GM18909 (cell line): ENCODE data around the gene GNMT.
"Not testable (repeated sequence)": the region's sequence is repeated elsewhere in the genome, so short reads cannot be mapped to it uniquely, and the experiment has no call there.

Experiments
- ATAC-seq: cut with Tn5 transposase; IDR thresholded peaks from one replicate; pipeline ENCODE4 v1.9.1; 2021; ENCODE audit warnings: mild to moderate bottlenecking; ENCODE audit not compliant: unreplicated experiment, poor library complexity

GNMT gene

GRCh38 chr6:42971746-42972327 lies 11.3 kb downstream of the GNMT start:
- no peak for ATAC-seq

GRCh38 chr6:42973926-42974325 lies 13.4 kb downstream of the GNMT start:
- no peak for ATAC-seq

GRCh38 chr6:42974919-42975505 lies 14.5 kb downstream of the GNMT start:
- no peak for ATAC-seq

GRCh38 chr6:42978487-42978838 lies 17.9 kb downstream of the GNMT start:
- ATAC-seq: no peak

GRCh38 chr6:42978839-42979522 lies 18.4 kb downstream of the GNMT start, which contains the start of gene PEX6:
TSS of gene PEX6 (minus strand) at chr6:42979181. CDS start at chr6:42979150, 31 bp downstream.
- ATAC-seq: peak; percentile 80

- ATAC-seq: no peak
Measured at GRCh38 chr6:42979523-42980177, 19.1 kb downstream of the GNMT start.

GRCh38 chr6:42981836-42982235 lies 21.3 kb downstream of the GNMT start:
- ATAC-seq: no peak

GRCh38 chr6:42984001-42984923 lies 23.7 kb downstream of the GNMT start, which contains the start of gene PPP2R5D:
TSS of gene PPP2R5D (plus strand) at chr6:42984570. CDS start at chr6:42984678, 108 bp downstream.
- ATAC-seq: peak; percentile 93

GRCh38 chr6:42984924-42985475 lies 24.4 kb downstream of the GNMT start:
- ATAC-seq: no peak

- no peak for ATAC-seq
Measured at GRCh38 chr6:42987533-42988451, 27.2 kb downstream of the GNMT start.

GRCh38 chr6:42988486-42989020 lies 28.0 kb downstream of the GNMT start:
- no peak for ATAC-seq

GRCh38 chr6:42989923-42990322 lies 29.4 kb downstream of the GNMT start:
- no peak for ATAC-seq

- no peak for ATAC-seq
Measured at GRCh38 chr6:42993445-42993844, 32.9 kb downstream of the GNMT start.

GRCh38 chr6:42996513-42996912 lies 36.0 kb downstream of the GNMT start:
- ATAC-seq: no peak

GRCh38 chr6:42998205-42998604 lies 37.7 kb downstream of the GNMT start:
- ATAC-seq: not testable (repeated sequence)

- ATAC-seq: no peak
Measured at GRCh38 chr6:43001843-43002242, 41.3 kb downstream of the GNMT start.

GRCh38 chr6:43005844-43006243 lies 45.3 kb downstream of the GNMT start:
- no peak for ATAC-seq

- ATAC-seq: no peak
Measured at GRCh38 chr6:43006251-43006650, 45.7 kb downstream of the GNMT start.

- no peak for ATAC-seq
Measured at GRCh38 chr6:43007126-43007525, 46.6 kb downstream of the GNMT start.
